Left ventricle myocardium superior (tissue), 1 donor: Measurements from ENCODE around the gene RASAL1. TPM values are rescaled to one million over a fixed set of nuclear protein-coding genes. Genes with fewer than 3 reads are reported as not detected.

ENCODE experiments used
- ATAC-seq: fragments of 200-7000 bp; cut with Tn5 transposase; one replicate; pipeline ENCODE4 v1.9.1; 2020; ENCODE audit warnings: mild to moderate bottlenecking, moderate library complexity
- DNase-seq: peaks from one replicate; pipeline ENCODE4 v3.0.0-alpha.2; 2020
- intact Hi-C: fragments of 100-400 bp; cut with micrococcal nuclease; formaldehyde crosslinking; loops from one replicate; pipeline ENCODE4 v1.11.0; 2022
- total RNA-seq: library from RNA; stranded (reverse); fragmentation: NEBNext Ultra II Directional; extraction: Animal tissue kit (Norgen Biotek cat#: 25700); gene quantifications from one replicate; pipeline ENCODE4 v1.2.1, GENCODE V29; 2021
- donor health status: DM: no; HTN: yes; CAD: no; lungs with severe emphysema.

The RASAL1 gene
- total RNA-seq, 1 donor from 2014 or later: not detected

- no peak for DNase-seq
- no peak for ATAC-seq
- intact Hi-C loops: no loop called here
Measured at GRCh38 chr12:113105606-113106271, 29.8 kb downstream of the RASAL1 start.

DNA sequence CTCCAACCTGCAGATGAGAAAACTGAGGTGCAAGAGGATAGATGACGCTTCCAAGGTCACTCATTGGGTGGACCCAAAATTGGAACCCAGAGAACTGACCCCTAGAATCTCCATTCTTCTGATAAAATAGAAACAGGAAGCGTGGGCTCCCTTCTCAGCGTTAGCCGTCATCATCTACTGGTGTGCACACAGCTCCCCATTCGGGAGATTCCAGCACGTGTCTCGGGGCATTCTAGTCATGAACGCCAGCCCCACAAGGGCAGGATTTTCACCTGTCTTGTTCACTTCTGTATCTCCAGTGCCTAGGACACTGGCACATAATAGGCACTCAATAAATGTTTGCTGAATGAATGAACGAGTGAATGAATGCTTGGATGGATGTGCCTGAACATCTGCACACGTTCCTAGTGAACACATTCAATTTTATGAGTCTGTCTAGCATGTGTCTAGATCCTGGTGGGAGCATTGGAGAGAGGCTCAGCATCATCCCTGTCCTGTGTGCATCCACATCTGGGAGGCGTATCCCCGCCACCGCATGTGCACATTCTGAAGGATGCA, 30.5 kb downstream of the RASAL1 start:
- intact Hi-C loops: no loop called here
- no peak for ATAC-seq
- DNase-seq: no peak

- DNase-seq (no peak), ATAC-seq (no peak)
Measured at GRCh38 chr12:113103756-113104450, 31.7 kb downstream of the RASAL1 start.

GRCh38 chr12:113102811-113103210, 32.8 kb downstream of the RASAL1 start:
- DNase-seq: no peak
- ATAC-seq: no peak
- intact Hi-C loops: no loop called here

More at GRCh38 chr12:113103756-113104450, 31.7 kb downstream of the RASAL1 start:
- intact Hi-C loops: no loop called here

GRCh38 chr12:113101751-113102150, 33.8 kb downstream of the RASAL1 start:
- DNase-seq (no peak), ATAC-seq (no peak)
- intact Hi-C loops: no loop called here

- ATAC-seq: no peak
- no peak for DNase-seq
- intact Hi-C loops: no loop called here
Measured at GRCh38 chr12:113099764-113100163, 35.8 kb downstream of the RASAL1 start.

DNA sequence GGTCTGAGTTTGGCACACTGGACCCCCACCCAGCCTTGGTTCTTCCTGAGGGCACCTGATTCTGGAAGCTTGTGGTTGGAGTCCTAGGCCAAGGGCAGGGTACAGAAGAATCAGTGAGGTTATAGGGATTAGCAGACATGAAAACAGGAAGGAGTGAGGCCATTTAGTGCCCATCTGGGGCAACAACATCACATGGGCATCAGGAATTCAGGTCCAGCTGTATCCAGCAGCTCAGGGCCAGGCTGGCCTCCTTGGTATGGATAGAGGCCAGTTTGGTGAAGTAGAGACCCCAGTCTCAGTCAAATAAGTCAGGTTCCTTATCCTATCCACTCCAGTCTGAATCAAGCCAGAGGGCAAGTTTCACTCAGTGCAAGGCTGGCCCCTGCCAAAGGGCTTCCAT, 36.2 kb downstream of the RASAL1 start:
- intact Hi-C loops: no loop called here
- no peak for DNase-seq
- ATAC-seq: no peak

- peak; percentile 85 for ATAC-seq
- intact Hi-C loops: no loop called here
- DNase-seq: peak; percentile 84
Measured at GRCh38 chr12:113098441-113099028, 37.0 kb downstream of the RASAL1 start.

DNA sequence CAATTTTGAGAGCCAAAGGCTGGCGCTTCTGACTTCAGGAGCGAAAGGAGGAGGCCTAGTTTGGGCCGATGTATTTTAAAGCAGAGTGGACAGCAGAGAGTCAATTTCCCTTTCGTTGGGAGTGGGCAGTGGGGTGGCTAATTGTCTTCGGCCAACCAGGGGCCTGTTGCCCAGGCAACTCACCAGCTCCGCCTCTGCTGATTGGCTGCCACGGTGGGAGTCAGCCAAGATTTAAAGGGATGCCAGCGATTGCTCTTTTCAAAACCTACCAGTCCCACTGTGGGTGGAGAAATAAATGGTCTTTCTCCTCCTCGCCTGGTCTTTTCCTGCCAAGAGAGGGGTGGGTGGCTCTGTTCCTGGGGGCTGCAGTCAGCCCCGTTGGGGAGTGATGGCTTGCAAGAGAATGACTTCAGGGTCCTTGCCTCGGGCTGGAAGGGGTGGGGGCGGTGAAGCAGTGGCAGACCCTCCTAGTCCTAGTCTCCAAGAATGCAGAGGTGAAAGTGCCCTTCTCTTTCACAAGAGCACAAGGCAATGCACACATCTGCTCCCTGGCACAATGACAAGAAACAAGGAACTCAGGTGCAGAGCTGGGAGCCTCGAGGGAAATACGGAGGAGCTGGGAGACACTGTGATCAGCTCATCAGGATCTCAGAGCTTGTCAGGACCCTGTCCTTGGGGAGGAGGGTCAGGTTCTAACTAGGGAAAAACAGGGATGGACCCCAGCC, 37.7 kb downstream of the RASAL1 start:
- ATAC-seq: peak; percentile 69
- DNase-seq: peak; percentile 68
- intact Hi-C loops: no loop called here

- DNase-seq: no peak
- intact Hi-C loops: no loop called here
- no peak for ATAC-seq
Measured at GRCh38 chr12:113096675-113097461, 38.7 kb downstream of the RASAL1 start.

- intact Hi-C loops: no loop called here
- ATAC-seq (no peak), DNase-seq (no peak)
Measured at GRCh38 chr12:113095405-113095804, 40.2 kb downstream of the RASAL1 start.

DNA sequence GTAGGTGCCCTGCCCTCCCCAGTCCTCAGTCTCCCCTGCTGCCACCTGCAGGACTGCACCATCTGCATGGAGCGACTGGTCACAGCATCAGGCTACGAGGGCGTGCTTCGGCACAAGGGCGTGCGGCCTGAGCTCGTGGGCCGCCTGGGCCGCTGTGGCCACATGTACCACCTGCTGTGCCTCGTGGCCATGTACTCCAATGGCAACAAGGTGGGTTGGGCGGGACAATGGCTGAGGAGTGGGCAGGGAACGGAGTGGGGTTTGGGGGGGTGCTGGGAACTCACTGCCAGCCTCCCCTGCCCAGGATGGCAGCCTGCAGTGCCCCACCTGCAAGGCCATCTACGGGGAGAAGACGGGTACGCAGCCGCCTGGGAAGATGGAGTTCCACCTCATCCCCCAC, 40.8 kb downstream of the RASAL1 start:
- DNase-seq (no peak), ATAC-seq (no peak)
- intact Hi-C loops: no loop called here

DNA sequence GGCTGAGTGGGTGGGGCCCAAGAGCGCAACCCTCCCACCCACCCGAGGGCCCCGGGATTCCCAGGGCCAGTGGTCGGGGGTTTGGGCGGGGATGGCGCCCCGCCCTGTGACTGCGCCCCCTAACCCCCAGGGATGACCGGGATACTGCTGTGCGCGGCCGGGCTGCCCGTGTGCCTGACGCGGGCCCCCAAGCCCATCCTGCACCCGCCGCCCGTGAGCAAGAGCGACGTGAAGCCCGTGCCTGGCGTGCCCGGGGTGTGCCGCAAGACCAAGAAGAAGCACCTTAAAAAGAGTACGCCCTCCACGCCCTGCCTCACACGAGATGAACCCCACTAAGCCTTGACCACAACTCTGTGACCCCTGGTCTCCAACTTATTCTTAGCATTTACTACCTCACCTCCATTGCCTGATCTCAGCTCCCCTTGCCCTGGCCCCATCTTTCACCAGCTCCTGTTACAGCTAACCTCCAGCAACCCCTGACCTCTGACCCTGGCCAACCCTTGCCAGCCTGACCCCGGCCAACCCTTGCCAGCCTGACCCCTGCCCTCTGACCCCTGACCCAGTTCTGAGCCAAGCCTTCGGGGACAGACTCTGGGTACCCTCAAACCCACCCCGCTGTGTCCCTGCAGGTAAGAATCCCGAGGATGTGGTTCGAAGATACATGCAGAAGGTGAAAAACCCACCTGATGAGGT, 42.0 kb downstream of the RASAL1 start:
- DNase-seq (no peak), ATAC-seq (no peak)
- intact Hi-C loops: no loop called here

- ATAC-seq (peak; percentile 62), DNase-seq (peak; percentile 63)
- intact Hi-C loops: no loop called here
Measured at GRCh38 chr12:113092607-113093408, 42.8 kb downstream of the RASAL1 start.

DNA sequence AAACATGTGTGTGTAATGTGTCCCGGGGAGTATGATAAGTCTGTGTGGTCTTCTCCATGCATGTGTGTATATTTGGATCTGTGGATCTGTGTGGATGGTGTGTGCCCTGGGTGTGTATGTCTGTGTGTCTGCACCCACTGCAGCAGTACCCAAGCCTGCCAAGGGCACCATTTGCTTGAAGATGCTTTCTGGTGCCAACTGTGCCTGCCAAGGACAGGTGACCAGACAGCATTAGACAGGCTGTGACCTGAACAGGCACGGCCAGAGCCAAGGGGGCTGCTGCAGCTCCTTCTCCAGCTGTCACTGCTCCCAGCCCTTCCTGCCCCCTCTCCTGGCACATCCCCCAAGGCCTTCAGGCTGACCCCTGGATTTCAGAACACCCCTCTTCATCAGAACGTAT, 44.1 kb downstream of the RASAL1 start:
- intact Hi-C loops: no loop called here
- no peak for DNase-seq
- ATAC-seq: no peak

GRCh38 chr12:113090740-113091139, 44.8 kb downstream of the RASAL1 start:
- intact Hi-C loops: no loop called here
- no peak for ATAC-seq
- no peak for DNase-seq

DNA sequence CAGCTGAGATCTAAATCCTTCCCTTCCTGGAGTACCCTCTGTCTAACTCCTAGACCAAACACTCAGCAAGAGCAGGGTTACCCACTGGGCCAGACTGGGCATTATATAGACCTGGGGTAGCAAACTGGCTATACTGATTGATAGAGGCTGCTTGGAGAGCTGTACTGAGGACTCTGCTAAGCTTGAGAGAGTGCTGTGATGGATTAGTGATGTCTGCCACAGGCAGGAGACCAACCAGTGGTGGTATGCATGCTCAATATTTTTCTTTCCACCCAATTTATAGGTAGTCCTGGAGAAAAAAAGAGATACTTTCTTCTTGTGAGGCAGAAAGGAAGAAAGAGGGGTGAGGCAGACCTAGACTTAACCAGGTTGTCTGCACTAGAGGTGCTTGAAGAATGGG, 45.7 kb downstream of the RASAL1 start:
- intact Hi-C loops: no loop called here
- DNase-seq (no peak), ATAC-seq (no peak)
